ENCODE results near the gene PDGFB. TPM values are rescaled to one million over a fixed set of nuclear protein-coding genes. Genes with fewer than 3 reads are reported as not detected.
"Not testable (repeated sequence)": the region's sequence is repeated elsewhere in the genome, so short reads cannot be mapped to it uniquely, and the experiment has no call there.

Gene PDGFB
- total RNA-seq, 2 donors from 2014 or later = 17.5 to 51.2 TPM

GRCh38 chr22:39219071-39220039 is 25.4 kb downstream of the PDGFB start:
- ATAC-seq (no peak), DNase-seq (peak; percentile 12)
- intact Hi-C loops (cut with DNase I) = no loop called here

GRCh38 chr22:39218432-39218831 is 26.4 kb downstream of the PDGFB start:
- DNase-seq; ATAC-seq; intact Hi-C loops (cut with DNase I): not testable (repeated sequence)

DNA sequence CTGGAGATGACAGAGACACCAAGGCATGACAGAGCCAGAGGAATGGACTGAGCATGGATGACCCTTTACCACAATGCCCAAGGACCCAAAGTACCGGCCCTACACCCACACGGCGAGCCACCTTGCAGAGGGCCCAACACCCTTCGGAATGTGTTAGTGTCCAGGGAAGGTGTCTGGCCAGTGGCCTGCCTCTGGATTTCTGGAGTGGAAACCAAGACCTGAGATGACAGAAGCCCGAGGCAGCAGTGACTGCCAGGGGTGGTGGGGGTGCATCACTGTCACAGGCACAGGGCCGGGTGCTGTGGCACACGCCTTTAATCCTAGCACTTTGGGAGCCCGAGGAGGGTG is 28.7 kb downstream of the PDGFB start:
- no peak for ATAC-seq
- peak; percentile 12 for DNase-seq
- intact Hi-C loops (cut with DNase I) = no loop called here

GRCh38 chr22:39215426-39216142 is 29.2 kb downstream of the PDGFB start:
- DNase-seq (peak; percentile 17), ATAC-seq (peak in 1 of 2 donors; percentile 12)
- intact Hi-C loops (cut with DNase I) = no loop called here

GRCh38 chr22:39215070-39215396 is 29.7 kb downstream of the PDGFB start:
- ATAC-seq (no peak), DNase-seq (no peak)
- intact Hi-C loops (cut with DNase I) = no loop called here

GRCh38 chr22:39214383-39215069 is 30.3 kb downstream of the PDGFB start:
- ATAC-seq = no peak
- DNase-seq = peak; percentile 8
- intact Hi-C loops (cut with DNase I) = no loop called here

DNA sequence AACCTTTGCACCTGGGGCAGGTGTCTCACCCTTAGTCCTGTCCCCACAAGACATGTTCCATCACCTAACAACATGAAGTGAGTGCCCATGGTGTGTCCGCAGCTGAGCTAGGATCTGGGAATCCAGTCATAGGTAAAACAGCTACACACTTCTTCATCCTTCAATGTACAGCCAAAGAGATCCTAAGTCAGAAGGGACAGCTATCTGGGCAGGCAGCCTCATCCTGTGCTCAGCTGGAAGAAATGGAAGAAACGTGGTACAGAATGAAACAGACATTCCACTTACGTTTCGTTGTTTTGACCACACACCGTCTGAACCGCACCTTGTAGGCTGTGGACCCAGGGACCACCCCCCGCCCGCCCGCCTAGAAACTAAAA is 30.8 kb downstream of the PDGFB start:
- intact Hi-C loops (cut with DNase I) = no loop called here
- no peak for ATAC-seq
- no peak for DNase-seq

DNA sequence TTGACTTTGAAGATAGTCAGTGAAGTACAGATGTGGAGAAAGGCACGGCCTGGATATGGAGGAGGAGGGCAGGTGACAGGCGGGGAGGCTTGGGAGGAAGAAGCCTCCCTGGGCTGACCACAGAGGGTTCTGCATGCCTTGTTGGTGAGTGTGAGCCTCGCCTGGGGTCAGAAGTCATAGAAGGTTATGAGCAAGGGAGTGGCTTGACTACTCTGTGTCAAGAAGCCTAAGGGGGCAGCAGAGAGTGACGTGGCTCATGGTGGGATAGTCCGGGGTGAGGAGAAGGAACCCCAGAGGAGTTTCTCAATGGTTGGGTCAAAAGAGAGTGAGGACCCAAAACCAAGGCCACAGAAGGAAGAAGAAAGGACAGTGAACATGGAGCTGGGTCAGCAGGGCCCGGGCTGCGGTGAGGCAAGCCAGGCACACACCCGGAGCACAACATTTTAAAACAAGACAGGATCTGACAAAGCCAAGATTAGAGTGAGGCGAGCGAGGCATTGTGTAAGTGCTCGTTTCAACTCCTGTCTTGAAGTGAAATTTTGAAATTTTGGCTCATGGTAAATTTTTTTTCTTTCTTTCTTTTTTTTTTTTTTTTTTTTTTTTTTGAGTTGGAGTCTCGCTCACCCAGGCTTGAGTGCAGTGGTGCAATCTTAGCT is 31.9 kb downstream of the PDGFB start:
- intact Hi-C loops (cut with DNase I) = no loop called here
- DNase-seq = peak; percentile 22
- peak; percentile 68 to 89 for ATAC-seq

- ATAC-seq (no peak), DNase-seq (peak; percentile 7)
- intact Hi-C loops (cut with DNase I) = no loop called here
These were observed 35.0 kb downstream of the PDGFB start for GRCh38 chr22:39209756-39210155.

GRCh38 chr22:39208013-39208680 is 36.6 kb downstream of the PDGFB start:
- DNase-seq (peak; percentile 12), ATAC-seq (no peak)
- intact Hi-C loops (cut with DNase I) = no loop called here

- intact Hi-C loops (cut with DNase I) = no loop called here
- DNase-seq = peak; percentile 16
- peak in 1 of 2 donors; percentile 42 for ATAC-seq
These were observed 37.4 kb downstream of the PDGFB start for GRCh38 chr22:39207141-39208012.

DNA sequence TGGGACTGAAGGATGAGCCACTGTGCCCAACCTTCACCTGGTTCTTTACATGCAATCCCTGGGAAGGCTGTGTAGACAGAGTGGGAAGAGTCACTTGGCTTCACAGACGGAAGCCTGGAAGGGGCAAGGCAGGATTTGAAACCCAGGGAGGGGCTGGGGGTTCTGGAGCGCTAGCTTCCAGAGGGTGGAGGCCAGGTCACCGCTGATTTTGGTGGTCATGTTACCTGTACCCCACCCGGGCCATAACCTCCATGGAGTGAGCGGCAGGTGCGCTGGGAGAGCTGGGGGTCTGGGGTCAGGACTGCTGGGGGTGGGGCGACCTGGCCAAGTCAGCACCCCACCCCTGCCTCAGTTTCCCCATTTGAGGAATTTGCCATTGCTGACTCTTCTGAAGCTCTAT is 38.3 kb downstream of the PDGFB start:
- intact Hi-C loops (cut with DNase I) = no loop called here
- DNase-seq = no peak
- ATAC-seq = no peak

- peak; percentile 54 to 86 for ATAC-seq
- intact Hi-C loops (cut with DNase I) = no loop called here
- no peak for DNase-seq
These were observed 39.3 kb downstream of the PDGFB start for GRCh38 chr22:39205344-39206021.

GRCh38 chr22:39204216-39204615 is 40.6 kb downstream of the PDGFB start:
- ATAC-seq = no peak
- no peak for DNase-seq
- intact Hi-C loops (cut with DNase I) = no loop called here

DNA sequence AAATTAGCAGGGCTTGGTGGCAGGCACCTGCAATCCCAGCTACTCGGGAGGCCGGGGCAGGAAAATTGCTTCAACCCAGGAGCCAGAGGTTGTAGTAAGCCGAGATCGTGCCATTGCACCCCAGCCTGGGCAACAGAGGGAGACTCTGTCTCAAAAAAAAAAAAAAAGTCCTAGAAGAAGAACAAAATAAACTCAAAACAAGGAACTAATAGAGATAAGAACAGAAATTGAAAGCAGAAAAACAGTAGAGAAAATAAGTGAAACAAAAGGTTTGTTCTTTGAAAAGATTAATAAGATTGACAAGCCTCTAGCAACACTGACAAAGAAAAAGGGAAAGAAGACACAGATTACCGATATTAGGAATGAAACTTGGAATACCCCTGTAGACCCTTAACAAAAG is 47.2 kb downstream of the PDGFB start:
- no peak for ATAC-seq
- DNase-seq = no peak
- intact Hi-C loops (cut with DNase I) = no loop called here

GRCh38 chr22:39194098-39194497 is 50.7 kb downstream of the PDGFB start:
- DNase-seq (no peak), ATAC-seq (no peak)
- intact Hi-C loops (cut with DNase I) = no loop called here

- DNase-seq = no peak
These were observed 56.0 kb downstream of the PDGFB start for GRCh38 chr22:39188809-39189208.

More at GRCh38 chr22:39188809-39189208, 56.0 kb downstream of the PDGFB start:
- intact Hi-C loops (cut with DNase I) = no loop called here
- ATAC-seq = no peak

Measured in left cardiac atrium (tissue), 4 donors.